ENCODE data around the gene MGAT5.

- no peak for TF ChIP-seq CTCF (IDR thresholded peaks at IDR 0.05)
- TF ChIP-seq POLR2A (IDR thresholded peaks at IDR 0.05), result no peak
These were observed 187.4 kb downstream of the MGAT5 start for GRCh38 chr2:134441153-134441863.
